Measurements from ENCODE around the gene PLBD2.

The PLBD2 gene

DNA sequence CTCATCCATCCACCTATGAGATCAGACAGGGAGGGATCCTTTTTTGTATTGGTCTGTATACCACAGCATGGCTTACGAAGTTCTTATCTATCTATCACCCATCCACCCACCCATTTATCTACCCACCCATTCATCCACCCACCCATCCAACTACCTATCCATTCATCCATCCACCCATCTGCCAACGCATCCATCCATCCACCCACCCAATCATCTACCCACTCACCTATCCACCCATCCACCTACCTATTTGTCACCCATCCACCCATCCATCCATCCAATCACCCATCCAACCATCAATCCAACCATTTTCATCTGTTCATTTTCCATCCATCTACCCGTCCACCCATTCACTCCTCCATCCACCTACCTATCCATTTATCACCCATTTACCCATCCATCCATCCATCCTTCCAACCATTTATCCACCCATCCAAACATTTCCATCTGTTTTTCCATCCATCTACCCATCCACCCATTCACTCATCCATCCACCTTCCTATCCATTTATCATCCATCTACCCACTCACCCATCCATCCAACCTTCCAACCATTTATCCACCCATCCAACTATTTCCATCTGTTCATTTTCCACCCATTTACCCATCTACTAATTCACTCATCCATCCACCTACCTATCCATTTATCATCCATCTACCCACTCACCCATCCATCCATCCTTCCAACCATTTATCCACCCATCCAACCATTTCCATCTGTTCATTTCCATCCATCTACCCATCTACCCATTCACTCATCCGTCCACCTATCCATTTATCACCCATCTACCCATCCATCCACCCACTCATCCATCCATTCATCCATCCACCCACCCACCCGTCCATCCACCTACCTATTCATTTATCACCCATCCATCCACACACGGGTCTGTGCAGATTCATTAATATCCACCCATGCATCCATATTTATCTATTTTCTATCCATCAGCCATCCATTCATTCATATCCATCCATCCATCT is 32.0 kb downstream of the PLBD2 start:
- H3F3A ChIP-seq (ENCODE audit: low read depth): no peaks in the 10 kb centered on the region
- no peaks in the 10 kb centered on the region for H3K79me2 ChIP-seq (ENCODE audit: insufficient read depth, low read length)
- no peaks in the 10 kb centered on the region for H3K9me2 ChIP-seq (replicated peaks; ENCODE audit: low read depth, low read length)
- H3K36me3 ChIP-seq (ENCODE audit: insufficient read depth, low read length): no peaks in the 10 kb centered on the region
- H3K9me3 ChIP-seq (ENCODE audit: insufficient read depth, low read depth, low read length): no peaks in the 10 kb centered on the region
- no peak overlapping the region for H3K4me3 ChIP-seq (ENCODE audit: low read length, poor library complexity, severe bottlenecking)
- no peaks in the 10 kb centered on the region for H3K27me3 ChIP-seq (ENCODE audit: insufficient read depth, low read length, poor library complexity, severe bottlenecking)
- H2AFZ ChIP-seq (ENCODE audit: low read length): no peak overlapping the region
- no peak for TF ChIP-seq EZH2phosphoT487 (IDR thresholded peaks at IDR 0.05; ENCODE audit: borderline replicate concordance)
- TF ChIP-seq, protein P1, sequence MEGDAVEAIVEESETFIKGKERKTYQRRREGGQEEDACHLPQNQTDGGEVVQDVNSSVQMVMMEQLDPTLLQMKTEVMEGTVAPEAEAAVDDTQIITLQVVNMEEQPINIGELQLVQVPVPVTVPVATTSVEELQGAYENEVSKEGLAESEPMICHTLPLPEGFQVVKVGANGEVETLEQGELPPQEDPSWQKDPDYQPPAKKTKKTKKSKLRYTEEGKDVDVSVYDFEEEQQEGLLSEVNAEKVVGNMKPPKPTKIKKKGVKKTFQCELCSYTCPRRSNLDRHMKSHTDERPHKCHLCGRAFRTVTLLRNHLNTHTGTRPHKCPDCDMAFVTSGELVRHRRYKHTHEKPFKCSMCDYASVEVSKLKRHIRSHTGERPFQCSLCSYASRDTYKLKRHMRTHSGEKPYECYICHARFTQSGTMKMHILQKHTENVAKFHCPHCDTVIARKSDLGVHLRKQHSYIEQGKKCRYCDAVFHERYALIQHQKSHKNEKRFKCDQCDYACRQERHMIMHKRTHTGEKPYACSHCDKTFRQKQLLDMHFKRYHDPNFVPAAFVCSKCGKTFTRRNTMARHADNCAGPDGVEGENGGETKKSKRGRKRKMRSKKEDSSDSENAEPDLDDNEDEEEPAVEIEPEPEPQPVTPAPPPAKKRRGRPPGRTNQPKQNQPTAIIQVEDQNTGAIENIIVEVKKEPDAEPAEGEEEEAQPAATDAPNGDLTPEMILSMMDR (conservative IDR thresholded peaks at IDR 0.05; ENCODE audit: low read length): no peak
- no peaks in the 10 kb centered on the region for H3K4me1 ChIP-seq (ENCODE audit: insufficient read depth, low read length, poor library complexity, severe bottlenecking)
- no peaks in the 10 kb centered on the region for H4K20me1 ChIP-seq (ENCODE audit: insufficient read depth, low read length, poor library complexity, severe bottlenecking)
- H3K4me2 ChIP-seq (ENCODE audit: low read depth, low read length, poor library complexity, severe bottlenecking): no peak overlapping the region
- H3K9ac ChIP-seq (ENCODE audit: low read depth, low read length, poor library complexity, severe bottlenecking): no peak overlapping the region

DNA sequence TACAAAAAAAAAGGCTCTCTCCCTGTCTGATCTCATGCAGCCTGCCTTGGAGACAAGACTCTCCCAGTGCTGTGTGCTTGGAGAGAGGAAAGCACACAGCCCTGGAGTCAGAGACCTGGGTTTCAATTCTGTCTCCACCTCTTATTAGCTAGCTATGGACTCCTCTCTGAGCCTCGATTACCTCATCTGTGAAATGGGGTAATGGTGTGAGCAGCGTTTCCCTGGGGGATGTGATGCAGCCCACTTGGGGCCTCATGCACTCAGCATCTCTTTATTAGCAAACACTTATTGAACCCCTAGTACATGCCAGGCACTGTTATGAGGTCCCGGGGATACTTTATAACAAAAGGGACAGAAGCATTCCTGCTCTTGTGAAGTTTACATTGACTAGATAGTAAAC is 32.8 kb downstream of the PLBD2 start:
- no peaks in the 10 kb centered on the region for H3F3A ChIP-seq (ENCODE audit: low read depth)
- no peak overlapping the region for H3K4me2 ChIP-seq (ENCODE audit: low read depth, low read length, poor library complexity, severe bottlenecking)
- H3K9me3 ChIP-seq (ENCODE audit: insufficient read depth, low read depth, low read length): no peaks in the 10 kb centered on the region
- no peaks in the 10 kb centered on the region for H4K20me1 ChIP-seq (ENCODE audit: insufficient read depth, low read length, poor library complexity, severe bottlenecking)
- H3K9me2 ChIP-seq (replicated peaks; ENCODE audit: low read depth, low read length): no peaks in the 10 kb centered on the region
- H3K4me3 ChIP-seq (ENCODE audit: low read length, poor library complexity, severe bottlenecking): no peak overlapping the region
- TF ChIP-seq, protein P1 (conservative IDR thresholded peaks at IDR 0.05; ENCODE audit: low read length): no peak
- TF ChIP-seq EZH2phosphoT487 (IDR thresholded peaks at IDR 0.05; ENCODE audit: borderline replicate concordance): no peak
- no peaks in the 10 kb centered on the region for H3K36me3 ChIP-seq (ENCODE audit: insufficient read depth, low read length)
- H3K79me2 ChIP-seq (ENCODE audit: insufficient read depth, low read length): no peaks in the 10 kb centered on the region
- H3K4me1 ChIP-seq (ENCODE audit: insufficient read depth, low read length, poor library complexity, severe bottlenecking): no peaks in the 10 kb centered on the region
- no peak overlapping the region for H3K9ac ChIP-seq (ENCODE audit: low read depth, low read length, poor library complexity, severe bottlenecking)
- no peaks in the 10 kb centered on the region for H3K27me3 ChIP-seq (ENCODE audit: insufficient read depth, low read length, poor library complexity, severe bottlenecking)
- no peak overlapping the region for H2AFZ ChIP-seq (ENCODE audit: low read length)

DNA sequence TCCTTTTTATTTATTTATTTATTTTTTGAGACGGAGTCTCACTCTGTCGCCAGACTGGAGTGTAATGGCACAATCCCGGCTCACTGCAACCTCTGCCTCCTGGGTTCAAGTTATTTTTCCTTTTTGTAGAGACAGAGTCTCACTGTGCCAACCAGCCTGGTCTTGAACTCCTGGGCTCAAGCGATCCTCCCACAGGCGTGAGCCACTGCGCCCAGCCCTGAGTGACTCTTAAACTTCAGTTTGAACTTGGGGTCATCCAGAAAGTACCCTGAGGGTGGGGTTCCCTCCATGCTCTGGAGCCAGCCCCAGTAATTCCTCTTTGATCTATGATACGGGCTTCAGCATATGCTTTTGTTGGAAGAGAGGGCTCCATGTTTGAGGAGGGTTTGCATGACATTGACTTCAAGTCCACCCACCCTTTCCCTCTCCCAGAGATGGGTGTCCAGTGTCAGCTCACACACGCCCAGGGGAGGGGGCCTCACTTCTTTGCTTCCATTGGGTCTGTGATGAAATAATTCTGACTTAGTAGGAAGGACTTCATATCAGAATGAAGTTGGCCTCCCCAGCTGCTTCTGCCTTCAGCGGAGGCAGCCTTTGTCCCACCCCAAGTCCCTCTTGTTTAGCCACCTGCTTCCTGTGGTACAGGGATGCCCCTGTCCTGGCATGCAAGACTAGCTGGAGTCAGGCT is 33.4 kb downstream of the PLBD2 start:
- TF ChIP-seq EZH2phosphoT487 (IDR thresholded peaks at IDR 0.05; ENCODE audit: borderline replicate concordance): no peak
- TF ChIP-seq, protein P1 (conservative IDR thresholded peaks at IDR 0.05; ENCODE audit: low read length): no peak
- no peaks in the 10 kb centered on the region for H3K9me2 ChIP-seq (replicated peaks; ENCODE audit: low read depth, low read length)

More for the DNA sequence above, 33.4 kb downstream of the PLBD2 start:
- Histone ChIP-seq H2AFZ (ENCODE audit: low read length) (no peak overlapping the region), H3F3A (ENCODE audit: low read depth) (no peaks in the 10 kb centered on the region), H3K4me2 (ENCODE audit: low read depth, low read length, poor library complexity, severe bottlenecking) (no peak overlapping the region), H3K9me3 (ENCODE audit: insufficient read depth, low read depth, low read length) (no peaks in the 10 kb centered on the region), H3K4me3 (ENCODE audit: low read length, poor library complexity, severe bottlenecking) (no peak overlapping the region), H3K4me1 (ENCODE audit: insufficient read depth, low read length, poor library complexity, severe bottlenecking) (no peaks in the 10 kb centered on the region), H3K9ac (ENCODE audit: low read depth, low read length, poor library complexity, severe bottlenecking) (no peak overlapping the region), H3K27me3 (ENCODE audit: insufficient read depth, low read length, poor library complexity, severe bottlenecking) (no peaks in the 10 kb centered on the region), H4K20me1 (ENCODE audit: insufficient read depth, low read length, poor library complexity, severe bottlenecking) (no peaks in the 10 kb centered on the region), H3K79me2 (ENCODE audit: insufficient read depth, low read length) (no peaks in the 10 kb centered on the region), H3K36me3 (ENCODE audit: insufficient read depth, low read length) (no peaks in the 10 kb centered on the region)

Measured in Loucy (cell line).